CD14-positive monocyte (primary cell): ENCODE data around the gene SPATA20. TPM values are rescaled to one million over a fixed set of nuclear protein-coding genes. Genes with fewer than 3 reads are reported as not detected.

Experiments
- DNase-seq, 3 donors: peaks; one replicate each; pipeline ENCODE4 v3.0.0-alpha.2; 2011 to 2022
- H2AFZ ChIP-seq: 2 replicates; pipeline ENCODE4 v1.6.0; 2012; ENCODE audit warnings: mild to moderate bottlenecking, low read depth, low read length, inconsistent platforms; ENCODE audit not compliant: insufficient read depth, poor library complexity, severe bottlenecking
- H3K27ac ChIP-seq, 2 donors: 1 replicate in 1 of 2; 2 replicates in 1 of 2; pipeline ENCODE4 v1.5.1; 2012 to 2013; ENCODE audit warnings: low read length in 2 of 2, control low read depth in 1 of 2, inconsistent platforms in 1 of 2, low read depth in 1 of 2, mild to moderate bottlenecking in 1 of 2
- H3K27me3 ChIP-seq, 2 donors: one replicate each; pipeline versions ENCODE4 v1.6.0 to v1.6.1; 2011 to 2013; ENCODE audit warnings: low read length in 2 of 2; ENCODE audit not compliant: control insufficient read depth in 2 of 2, insufficient read depth in 2 of 2
- H3K36me3 ChIP-seq, 2 donors: replicated peaks in 1 of 2; 1 replicate in 1 of 2; 2 replicates in 1 of 2; pipeline versions ENCODE4 v1.5.1 to v1.6.1; 2012 to 2013; ENCODE audit warnings: low read length in 2 of 2, control low read depth in 1 of 2, inconsistent platforms in 1 of 2, mild to moderate bottlenecking in 1 of 2; ENCODE audit not compliant: insufficient read depth in 2 of 2, control insufficient read depth in 1 of 2
- H3K4me1 ChIP-seq, 2 donors: 1 replicate in 1 of 2; 2 replicates in 1 of 2; pipeline versions ENCODE4 v1.5.1 to v1.6.1; 2012 to 2013; ENCODE audit warnings: low read length in 2 of 2, control low read depth in 1 of 2, inconsistent platforms in 1 of 2, mild to moderate bottlenecking in 1 of 2, moderate library complexity in 1 of 2; ENCODE audit not compliant: insufficient read depth in 2 of 2, control insufficient read depth in 1 of 2
- H3K4me2 ChIP-seq: replicated peaks from 2 replicates; pipeline ENCODE3; 2012; ENCODE audit warnings: low read length, moderate library complexity, mild to moderate bottlenecking; ENCODE audit not compliant: poor library complexity, severe bottlenecking; ENCODE audit errors: extremely low read depth
- H3K4me3 ChIP-seq, 3 experiments: fragments of 200-600 bp in 1 of 3; sonication (generic) in 1 of 3; replicated peaks in 1 of 3; 1 replicate in 2 of 3; 2 replicates in 1 of 3; pipeline ENCODE4 v1.5.1; 2011 to 2013; ENCODE audit warnings: low read length in 3 of 3, mild to moderate bottlenecking in 3 of 3, control low read depth in 2 of 3, low read depth in 2 of 3, inconsistent platforms in 1 of 3, moderate library complexity in 1 of 3
- H3K79me2 ChIP-seq: 2 replicates; pipeline ENCODE4 v1.6.0; 2012; ENCODE audit warnings: mild to moderate bottlenecking, control low read depth, inconsistent platforms, low read length, moderate library complexity; ENCODE audit not compliant: insufficient read depth
- H3K9ac ChIP-seq: 2 replicates; pipeline ENCODE4 v1.6.0; 2017; ENCODE audit warnings: low read length, mild to moderate bottlenecking; ENCODE audit not compliant: insufficient read depth, poor library complexity, severe bottlenecking
- H3K9me3 ChIP-seq, 2 donors: replicated peaks in 1 of 2; 1 replicate in 1 of 2; 2 replicates in 1 of 2; pipeline versions ENCODE4 v1.5.1 to v1.6.1; 2012 to 2013; ENCODE audit warnings: low read length in 2 of 2, control low read depth in 1 of 2; ENCODE audit not compliant: control insufficient read depth in 1 of 2, insufficient read depth in 1 of 2
- H4K20me1 ChIP-seq: 2 replicates; pipeline ENCODE4 v1.6.0; 2012; ENCODE audit warnings: mild to moderate bottlenecking, low read length, control low read depth, moderate library complexity; ENCODE audit not compliant: insufficient read depth
- H3K27ac Mint-ChIP-seq, 7 donors: one replicate each; pipeline ENCODE4 v1.8.0; 2020; ENCODE audit warnings: mild to moderate bottlenecking in 7 of 7, mixed read lengths in 7 of 7, moderate library complexity in 6 of 7, inconsistent platforms in 2 of 7
- H3K27me3 Mint-ChIP-seq, 3 donors: one replicate each; pipeline ENCODE4 v1.8.0; 2021 to 2022; ENCODE audit warnings: low read depth in 3 of 3, mild to moderate bottlenecking in 3 of 3, mixed read lengths in 3 of 3, moderate library complexity in 3 of 3, inconsistent platforms in 1 of 3
- H3K36me3 Mint-ChIP-seq, 2 donors: one replicate each; pipeline ENCODE4 v1.8.0; 2020; ENCODE audit warnings: mixed read lengths in 2 of 2, inconsistent platforms in 1 of 2, mild to moderate bottlenecking in 1 of 2
- H3K4me1 Mint-ChIP-seq: one replicate; pipeline ENCODE4 v1.8.0; 2020; ENCODE audit warnings: mild to moderate bottlenecking, mixed read lengths
- H3K4me3 Mint-ChIP-seq, 2 donors: one replicate each; pipeline ENCODE4 v1.8.0; 2020; ENCODE audit warnings: mild to moderate bottlenecking in 2 of 2, mixed read lengths in 2 of 2, moderate library complexity in 1 of 2
- H3K9me3 Mint-ChIP-seq, 7 donors: one replicate each; pipeline ENCODE4 v1.8.0; 2020 to 2022; ENCODE audit warnings: mixed read lengths in 7 of 7, mild to moderate bottlenecking in 6 of 7, moderate library complexity in 6 of 7, inconsistent platforms in 2 of 7
- CTCF ChIP-seq: fragments of 200-600 bp; IDR thresholded peaks from one replicate; pipeline ENCODE4 v1.8.0; 2022; ENCODE audit warnings: antibody characterized with exemption, mild to moderate bottlenecking
- WGBS: methylation state at CpG from one replicate; pipeline ENCODE4 v1.1.5; 2013; ENCODE audit warnings: missing lambda C conversion rate; ENCODE audit not compliant: insufficient coverage; 5-methylcytosine and 5-hydroxymethylcytosine counted together
- intact Hi-C, 2 donors: fragments of 100-400 bp; cut with micrococcal nuclease; formaldehyde crosslinking; loops; one replicate each; pipeline versions ENCODE4 v1.15.0 to v1.15.1; 2023
- polyA plus RNA-seq, 3 donors: library from polyadenylated mRNA; depleted of rRNA in 1 of 3; unstranded in 2 of 3; stranded (reverse) in 1 of 3; fragments of 300-500 nt in 2 of 3; fragments of >200 nt in 1 of 3; fragmentation: Illumina TruSeq in 2 of 3; gene quantifications; 1 replicate in 2 of 3; 2 replicates in 1 of 3; pipeline ENCODE4 v1.2.3, GENCODE V29; 2012 to 2021

Gene SPATA20
- polyA plus RNA-seq, 3 donors, result 9.3 to 37.8 (median 12.2) TPM

GRCh38 chr17:50558941-50559614 lies 12.1 kb downstream of the SPATA20 start:
- Histone ChIP-seq H3K9me3 (peaks cover 0 to 16% of the 10 kb centered on the region in 2 donors), H2AFZ (peak overlapping the region; percentile 61), H3K9ac (peak overlapping the region; percentile 17), H3K79me2 (no peaks in the 10 kb centered on the region), H3K4me1 (peaks cover 30 to 31% of the 10 kb centered on the region in 2 donors), H3K36me3 (peaks cover 7 to 8% of the 10 kb centered on the region in 2 donors), H3K27me3 (peaks cover 41 to 67% of the 10 kb centered on the region in 2 donors), H3K27ac (no peak overlapping the region), H3K4me3 (peak overlapping the region in 2 of 3 experiments; percentile 27 to 72), H4K20me1 (peaks cover 5% of the 10 kb centered on the region), H3K4me2 (peak overlapping the region; percentile 82)
- TF ChIP-seq CTCF, result no peak
- H3K27ac Mint-ChIP-seq, result peak overlapping the region in 1 of 7 donors; percentile 41
- H3K4me3 Mint-ChIP-seq, result peak overlapping the region; percentile 70 to 89
- H3K9me3 Mint-ChIP-seq, result peaks cover 0 to 18% (median 3%) of the 10 kb centered on the region in 7 donors
- peak; percentile 40 to 62 (median 62) for DNase-seq
- H3K27me3 Mint-ChIP-seq, result peaks cover 47 to 75% (median 65%) of the 10 kb centered on the region in 3 donors
- intact Hi-C loops, result no loop called here
- peaks cover 6 to 9% of the 10 kb centered on the region in 2 donors for H3K36me3 Mint-ChIP-seq
- WGBS, result under 1% methylated on average over 36 of the region's 55 CpGs
- peaks cover 22% of the 10 kb centered on the region for H3K4me1 Mint-ChIP-seq

GRCh38 chr17:50559674-50560184 lies 12.8 kb downstream of the SPATA20 start:
- peaks cover 0 to 18% (median 3%) of the 10 kb centered on the region in 7 donors for H3K9me3 Mint-ChIP-seq
- H3K27me3 ChIP-seq, result peaks cover 47 to 74% of the 10 kb centered on the region in 2 donors
- peak overlapping the region in 2 of 3 experiments; percentile 27 to 72 for H3K4me3 ChIP-seq
- peak overlapping the region; percentile 82 for H3K4me2 ChIP-seq
- H3K4me3 Mint-ChIP-seq, result peak overlapping the region; percentile 70 to 89
- H3K27me3 Mint-ChIP-seq, result peaks cover 54 to 82% (median 72%) of the 10 kb centered on the region in 3 donors
- H2AFZ ChIP-seq, result peak overlapping the region; percentile 15
- peaks cover 7 to 8% of the 10 kb centered on the region in 2 donors for H3K36me3 ChIP-seq
- no peak for TF ChIP-seq CTCF
- H3K4me1 ChIP-seq, result peaks cover 30 to 31% of the 10 kb centered on the region in 2 donors
- H3K27ac ChIP-seq, result no peak overlapping the region
- H3K36me3 Mint-ChIP-seq, result peaks cover 6 to 9% of the 10 kb centered on the region in 2 donors
- H3K4me1 Mint-ChIP-seq, result peaks cover 22% of the 10 kb centered on the region
- no peak overlapping the region for H3K27ac Mint-ChIP-seq
- H3K9me3 ChIP-seq, result peaks cover 0 to 16% of the 10 kb centered on the region in 2 donors
- WGBS, result 5% methylated on average over 20 of the region's 27 CpGs
- no peaks in the 10 kb centered on the region for H3K79me2 ChIP-seq
- peaks cover 5% of the 10 kb centered on the region for H4K20me1 ChIP-seq
- intact Hi-C loops, result loop anchor here in 1 of 2 donors (5.0 kb wide), 1 partner anchor 63 kb away; no protein-coding TSS in a partner anchor
- DNase-seq, result peak; percentile 42 to 51 (median 46)
- H3K9ac ChIP-seq, result no peak overlapping the region
